Mammary epithelial cell (primary cell): ENCODE data around the gene TCAIM.

Source experiments
- EZH2 ChIP-seq: IDR thresholded peaks from 2 replicates; pipeline ENCODE4 v1.6.1; 2012; ENCODE audit warnings: low read length, inconsistent platforms, borderline replicate concordance
- TF ChIP-seq, protein P1 (sequence below), 2 donors: IDR thresholded peaks in 1 of 2; conservative IDR thresholded peaks in 1 of 2; 2 replicates each; pipeline ENCODE4 v1.5.1; 2011 to 2012; ENCODE audit warnings: inconsistent platforms in 2 of 2, low read length in 2 of 2, mild to moderate bottlenecking in 2 of 2, control low read depth in 1 of 2, low read depth in 1 of 2; ENCODE audit not compliant: insufficient read depth in 1 of 2; ENCODE audit errors: extremely low read depth in 1 of 2

DNA sequence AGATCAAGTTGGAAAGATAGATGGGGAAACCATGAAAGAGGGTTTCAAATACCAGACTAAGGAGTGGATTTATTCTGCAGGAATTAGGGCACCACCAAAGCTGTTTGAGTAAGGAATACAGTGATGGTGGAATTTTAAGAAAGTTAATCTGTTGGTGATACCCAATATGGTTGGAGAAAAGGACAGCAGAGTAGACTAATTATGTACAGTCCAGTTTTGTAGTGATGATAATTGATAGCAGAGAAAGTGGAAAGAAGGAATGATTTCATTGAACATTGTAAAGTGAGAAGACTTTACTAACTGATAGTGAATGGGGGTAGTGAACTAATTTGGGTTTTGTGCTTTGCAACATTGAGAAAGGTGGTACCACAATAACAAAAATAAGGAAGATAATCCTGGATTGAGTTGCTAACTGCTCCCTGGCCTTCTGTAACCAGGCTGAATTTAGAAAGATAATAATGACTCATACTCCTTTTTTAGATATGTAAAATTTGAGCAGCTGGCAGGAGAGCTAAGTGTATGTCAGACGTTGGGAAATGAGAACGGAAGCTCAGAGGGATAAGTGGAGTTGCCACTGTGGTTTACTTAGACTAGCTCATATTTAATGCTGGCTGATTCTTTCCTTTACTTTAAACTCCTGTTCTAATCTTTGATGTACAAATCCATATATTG lies 16.9 kb downstream of the TCAIM start:
- TF ChIP-seq EZH2: no peak
- TF ChIP-seq, protein P1, sequence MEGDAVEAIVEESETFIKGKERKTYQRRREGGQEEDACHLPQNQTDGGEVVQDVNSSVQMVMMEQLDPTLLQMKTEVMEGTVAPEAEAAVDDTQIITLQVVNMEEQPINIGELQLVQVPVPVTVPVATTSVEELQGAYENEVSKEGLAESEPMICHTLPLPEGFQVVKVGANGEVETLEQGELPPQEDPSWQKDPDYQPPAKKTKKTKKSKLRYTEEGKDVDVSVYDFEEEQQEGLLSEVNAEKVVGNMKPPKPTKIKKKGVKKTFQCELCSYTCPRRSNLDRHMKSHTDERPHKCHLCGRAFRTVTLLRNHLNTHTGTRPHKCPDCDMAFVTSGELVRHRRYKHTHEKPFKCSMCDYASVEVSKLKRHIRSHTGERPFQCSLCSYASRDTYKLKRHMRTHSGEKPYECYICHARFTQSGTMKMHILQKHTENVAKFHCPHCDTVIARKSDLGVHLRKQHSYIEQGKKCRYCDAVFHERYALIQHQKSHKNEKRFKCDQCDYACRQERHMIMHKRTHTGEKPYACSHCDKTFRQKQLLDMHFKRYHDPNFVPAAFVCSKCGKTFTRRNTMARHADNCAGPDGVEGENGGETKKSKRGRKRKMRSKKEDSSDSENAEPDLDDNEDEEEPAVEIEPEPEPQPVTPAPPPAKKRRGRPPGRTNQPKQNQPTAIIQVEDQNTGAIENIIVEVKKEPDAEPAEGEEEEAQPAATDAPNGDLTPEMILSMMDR (conservative IDR thresholded peaks at IDR 0.05 in 1 of 2, IDR thresholded peaks at IDR 0.05 in 1 of 2; ENCODE audit: extremely low read depth in 1 of 2, insufficient read depth in 1 of 2, low read depth in 1 of 2, low read length in 2 of 2): no peak
